GM10248 (cell line): ENCODE measurements around the gene DPP10.

ENCODE experiments used
- CTCF ChIA-PET: fragments of 300-600 bp; sonication (Branson Sonifier 250); formaldehyde crosslinking; extraction: SDS; loops from one replicate; lab custom pipeline; 2021; ENCODE audit warnings: antibody characterized with exemption; lab: Yijun Ruan, JAX
- POLR2A ChIA-PET: fragments of 350-650 bp; sonication (Branson Sonifier 250); formaldehyde crosslinking; extraction: SDS; loops from one replicate; lab custom pipeline; 2020; ENCODE audit warnings: antibody characterized with exemption; lab: Yijun Ruan, JAX
- DNase-seq: peaks from one replicate; pipeline ENCODE4 v3.0.0; 2012; ENCODE audit errors: extremely low spot score
- TF ChIP-seq, protein P1 (sequence below): IDR thresholded peaks from 2 replicates; pipeline ENCODE4 v1.5.1; 2012; ENCODE audit warnings: mild to moderate bottlenecking, low read depth; ENCODE audit errors: extremely low read depth, missing control alignments, control extremely low read depth

The DPP10 gene

DNA sequence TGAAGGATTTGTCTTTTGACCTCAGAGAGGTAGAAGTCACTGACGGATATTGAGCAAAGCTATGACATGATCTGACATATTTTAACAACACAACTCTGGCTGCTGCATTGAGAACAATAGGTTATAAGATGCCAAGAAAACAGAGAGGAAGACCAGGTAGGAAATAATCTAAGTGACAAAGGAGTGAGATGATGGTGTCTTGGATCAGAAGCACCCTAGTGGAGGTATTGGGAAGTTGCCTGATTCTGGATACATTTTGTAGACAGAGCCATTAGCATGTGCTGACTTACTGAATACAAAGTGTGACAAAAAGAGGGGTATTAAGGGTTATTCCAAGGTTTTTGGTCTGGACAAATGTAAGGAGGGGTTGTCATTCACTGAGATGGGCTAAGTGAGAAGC, 1438.1 kb downstream of the DPP10 start:
- TF ChIP-seq, protein P1, sequence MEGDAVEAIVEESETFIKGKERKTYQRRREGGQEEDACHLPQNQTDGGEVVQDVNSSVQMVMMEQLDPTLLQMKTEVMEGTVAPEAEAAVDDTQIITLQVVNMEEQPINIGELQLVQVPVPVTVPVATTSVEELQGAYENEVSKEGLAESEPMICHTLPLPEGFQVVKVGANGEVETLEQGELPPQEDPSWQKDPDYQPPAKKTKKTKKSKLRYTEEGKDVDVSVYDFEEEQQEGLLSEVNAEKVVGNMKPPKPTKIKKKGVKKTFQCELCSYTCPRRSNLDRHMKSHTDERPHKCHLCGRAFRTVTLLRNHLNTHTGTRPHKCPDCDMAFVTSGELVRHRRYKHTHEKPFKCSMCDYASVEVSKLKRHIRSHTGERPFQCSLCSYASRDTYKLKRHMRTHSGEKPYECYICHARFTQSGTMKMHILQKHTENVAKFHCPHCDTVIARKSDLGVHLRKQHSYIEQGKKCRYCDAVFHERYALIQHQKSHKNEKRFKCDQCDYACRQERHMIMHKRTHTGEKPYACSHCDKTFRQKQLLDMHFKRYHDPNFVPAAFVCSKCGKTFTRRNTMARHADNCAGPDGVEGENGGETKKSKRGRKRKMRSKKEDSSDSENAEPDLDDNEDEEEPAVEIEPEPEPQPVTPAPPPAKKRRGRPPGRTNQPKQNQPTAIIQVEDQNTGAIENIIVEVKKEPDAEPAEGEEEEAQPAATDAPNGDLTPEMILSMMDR, result no peak
- CTCF ChIA-PET, result no interaction called here
- DNase-seq, result no peak
- POLR2A ChIA-PET, result no interaction called here

DNA sequence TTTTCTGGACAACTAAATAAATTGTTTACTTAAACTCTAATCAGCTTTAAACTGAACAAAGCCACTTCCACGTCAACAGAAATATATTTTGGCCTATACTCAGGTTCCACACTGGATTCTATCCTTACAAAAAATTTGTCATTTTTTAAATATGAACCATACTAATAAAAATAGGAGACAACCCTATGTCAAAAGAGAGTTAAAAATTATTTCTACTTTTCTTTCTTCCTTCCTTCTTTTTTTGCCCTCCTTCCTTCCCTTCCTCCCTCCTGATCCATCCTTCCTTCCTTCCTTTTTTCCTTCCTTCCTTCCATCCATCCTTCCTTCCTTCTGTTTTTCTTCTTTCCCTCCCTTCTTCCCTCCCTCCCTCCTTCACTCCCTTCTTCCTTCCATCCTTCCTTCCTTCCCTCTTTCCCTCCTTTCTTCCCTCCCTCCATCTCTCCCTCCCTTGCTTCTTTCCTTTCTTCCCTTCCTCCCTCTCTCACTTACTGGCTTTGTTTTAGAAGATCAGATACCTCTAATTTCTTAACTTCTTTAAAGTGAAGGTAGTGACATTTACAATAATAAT, 1444.9 kb downstream of the DPP10 start:
- POLR2A ChIA-PET, result no interaction called here
- TF ChIP-seq, protein P1, result no peak
- CTCF ChIA-PET, result no interaction called here
- no peak for DNase-seq
